GM18498 (cell line): ENCODE results near the gene FGFRL1.
"Not testable (repeated sequence)": the region's sequence is repeated elsewhere in the genome, so short reads cannot be mapped to it uniquely, and the experiment has no call there.

ENCODE experiments used
- ATAC-seq: cut with Tn5 transposase; IDR thresholded peaks from one replicate; pipeline ENCODE4 v1.9.1; 2021; ENCODE audit warnings: mild to moderate bottlenecking, moderate library complexity; ENCODE audit not compliant: unreplicated experiment

The FGFRL1 gene

DNA sequence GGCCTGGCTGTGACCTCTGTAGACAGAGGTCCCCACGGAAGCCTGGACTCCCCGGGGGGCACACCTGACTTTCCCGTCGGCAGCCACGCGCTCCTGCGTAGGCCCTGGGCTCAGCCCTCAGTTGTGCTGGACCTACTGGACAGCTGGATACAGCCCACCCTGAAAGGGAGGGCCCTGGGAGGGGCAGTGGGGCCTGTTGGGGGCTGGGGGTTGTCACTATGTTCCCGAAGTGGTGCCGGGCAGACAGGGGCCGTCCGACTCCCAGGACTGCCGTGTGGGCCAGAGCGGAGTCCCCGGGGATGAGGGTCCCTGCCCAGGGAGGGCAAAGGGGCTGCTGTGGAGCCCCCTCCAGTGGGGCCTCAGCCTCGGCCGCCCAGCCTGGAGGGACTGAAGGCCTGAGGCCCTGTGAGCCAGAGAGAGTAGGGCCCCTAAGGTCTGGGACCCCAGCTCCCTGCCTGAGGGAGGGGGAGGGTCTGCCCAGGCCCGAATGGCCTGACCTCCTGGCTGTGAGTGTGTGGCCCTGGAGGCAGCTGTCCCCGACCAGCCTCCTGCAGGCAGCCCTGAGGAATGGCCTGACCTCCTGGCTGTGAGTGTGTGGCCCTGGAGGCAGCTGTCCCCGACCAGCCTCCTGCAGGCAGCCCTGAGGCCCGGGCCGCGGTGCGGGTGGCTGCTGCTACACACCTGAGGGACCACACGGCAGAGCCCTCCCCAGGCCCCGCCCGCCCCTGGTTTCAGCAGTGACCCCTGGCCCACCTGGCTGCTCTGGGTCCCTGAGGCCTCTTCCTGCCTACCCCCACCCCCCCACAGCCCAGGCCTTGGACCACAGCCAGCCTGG lies 25.8 kb downstream of the FGFRL1 start:
- ATAC-seq = no peak

DNA sequence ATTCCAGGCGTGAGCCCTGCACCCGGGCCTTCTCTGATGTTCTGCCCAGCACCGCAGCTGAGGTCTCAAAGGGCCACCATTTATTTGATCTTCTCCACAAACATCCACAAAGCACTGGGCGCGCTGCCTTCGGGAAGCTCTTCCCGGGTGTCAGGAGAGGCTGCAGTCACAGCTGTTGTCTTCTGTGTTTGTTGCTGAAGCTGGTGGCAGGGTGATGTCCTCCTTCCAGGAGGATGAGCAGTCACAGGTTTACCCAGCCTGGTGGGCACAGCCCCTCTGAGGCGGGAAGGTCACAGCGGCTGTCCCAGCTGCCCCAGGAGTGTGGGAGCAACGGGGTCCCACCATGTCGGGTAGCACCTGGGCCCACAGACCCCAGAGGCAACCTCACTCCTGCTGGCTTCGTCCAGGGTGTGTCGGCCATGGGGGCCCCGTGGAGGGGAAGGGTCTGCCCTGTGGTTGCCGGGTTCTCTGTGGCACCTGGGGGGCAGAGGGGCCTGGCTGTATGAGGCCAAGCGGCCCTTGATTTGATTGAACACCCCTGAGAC lies 27.6 kb downstream of the FGFRL1 start:
- ATAC-seq = no peak

DNA sequence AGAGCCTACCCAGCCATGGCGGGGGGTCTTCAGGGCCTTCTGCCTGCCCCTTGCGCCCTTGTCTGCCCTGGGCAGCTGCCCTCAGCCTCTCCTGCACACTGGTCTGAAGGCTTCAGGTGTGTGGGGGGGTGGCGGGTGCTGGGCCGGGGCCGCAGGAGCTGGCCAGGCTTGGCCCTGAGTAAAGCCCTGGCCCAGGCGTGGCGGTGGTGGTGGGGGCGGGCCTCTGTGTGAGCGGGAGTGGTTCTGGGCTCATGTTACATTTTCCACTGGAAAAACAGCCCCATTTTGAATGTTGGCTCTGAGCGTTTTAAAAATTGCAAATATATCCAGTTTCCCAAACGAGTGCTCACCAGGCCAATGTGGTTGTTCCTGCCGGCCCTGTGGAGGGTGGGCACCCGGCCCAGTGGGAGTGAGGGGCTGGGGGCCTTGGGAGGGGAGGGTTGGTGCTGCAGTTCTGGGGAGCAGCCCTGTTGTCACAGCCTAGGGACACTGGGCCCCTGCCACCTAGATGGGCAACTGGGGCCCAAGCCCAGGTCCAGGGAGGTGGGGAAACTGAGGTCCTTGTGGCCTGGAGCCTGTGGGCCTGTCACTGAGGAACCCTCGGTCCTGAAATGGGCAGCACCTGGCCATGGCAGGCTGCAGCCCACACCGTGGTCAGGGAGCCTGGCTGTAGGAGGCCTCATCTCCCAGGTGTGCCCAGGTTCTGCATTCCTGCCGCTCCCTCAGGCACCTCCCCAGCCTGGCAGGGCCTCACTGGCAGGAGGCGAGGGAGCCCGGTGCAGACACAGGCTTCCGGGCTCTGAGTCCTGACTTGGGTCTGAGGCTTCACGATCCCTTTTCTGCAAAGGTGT lies 28.3 kb downstream of the FGFRL1 start:
- ATAC-seq = no peak

GRCh38 chr4:1040344-1041146 lies 29.1 kb downstream of the FGFRL1 start:
- ATAC-seq = no peak

- ATAC-seq = no peak
Observed at GRCh38 chr4:1041147-1041935, 29.9 kb downstream of the FGFRL1 start.

- ATAC-seq = no peak
Observed at GRCh38 chr4:1041936-1042330, 30.5 kb downstream of the FGFRL1 start.

- no peak for ATAC-seq
Observed at GRCh38 chr4:1042352-1043055, 31.1 kb downstream of the FGFRL1 start.

DNA sequence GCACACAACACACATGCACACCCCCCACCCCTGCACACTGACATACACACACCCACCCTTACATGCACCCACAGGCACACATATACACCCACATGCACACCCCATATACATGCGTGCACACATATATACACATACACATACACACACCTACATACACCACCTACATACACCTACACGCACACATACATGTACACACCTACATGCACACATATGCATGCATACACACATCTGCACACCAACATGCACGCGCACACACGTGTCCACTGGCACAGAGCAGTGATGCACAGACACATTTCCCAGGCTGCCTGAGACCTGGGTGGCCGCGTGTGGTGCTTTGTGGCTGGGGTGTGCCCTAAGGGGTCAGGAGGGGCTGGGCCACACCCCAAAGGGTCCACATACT lies 31.7 kb downstream of the FGFRL1 start:
- no peak for ATAC-seq

DNA sequence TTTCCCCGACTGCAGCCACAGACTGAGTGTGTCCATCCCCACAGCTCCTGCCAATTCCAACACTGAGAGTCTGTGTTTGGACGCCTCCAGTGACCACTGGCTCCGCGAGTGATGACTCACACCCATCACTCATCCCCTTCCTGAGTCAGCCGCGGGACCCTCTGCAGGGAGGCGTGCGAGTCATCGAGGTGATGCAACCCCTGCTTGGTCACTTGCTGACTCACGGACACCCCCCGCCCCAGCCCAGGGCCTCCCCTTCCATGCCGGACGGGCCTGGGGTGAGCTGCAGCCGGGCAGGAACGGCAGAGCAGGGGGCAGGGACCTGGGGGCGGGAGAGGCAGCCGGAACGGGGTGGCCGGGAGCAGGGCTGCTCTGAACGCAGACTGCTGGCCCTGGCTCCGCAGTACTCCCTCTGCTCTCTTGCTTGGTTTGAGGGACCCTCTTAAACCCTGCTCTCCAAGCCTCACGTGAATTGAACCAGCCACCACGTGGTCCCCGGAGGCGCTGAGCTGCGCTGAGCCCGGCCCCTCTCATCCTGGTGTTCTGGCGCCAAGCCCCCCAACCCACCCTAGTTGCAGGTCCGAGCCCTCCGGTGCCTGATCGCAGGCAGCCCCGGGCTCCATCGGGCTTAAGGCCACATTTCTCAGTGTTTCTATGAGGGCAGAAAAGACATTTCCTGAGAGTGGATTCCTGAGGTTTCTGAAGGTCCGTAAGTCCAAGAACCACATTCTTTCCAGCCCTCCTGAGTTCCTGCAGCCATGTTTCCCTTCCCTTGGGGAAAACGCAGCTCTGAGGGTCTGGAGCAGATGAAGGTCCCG lies 32.4 kb downstream of the FGFRL1 start:
- no peak for ATAC-seq

DNA sequence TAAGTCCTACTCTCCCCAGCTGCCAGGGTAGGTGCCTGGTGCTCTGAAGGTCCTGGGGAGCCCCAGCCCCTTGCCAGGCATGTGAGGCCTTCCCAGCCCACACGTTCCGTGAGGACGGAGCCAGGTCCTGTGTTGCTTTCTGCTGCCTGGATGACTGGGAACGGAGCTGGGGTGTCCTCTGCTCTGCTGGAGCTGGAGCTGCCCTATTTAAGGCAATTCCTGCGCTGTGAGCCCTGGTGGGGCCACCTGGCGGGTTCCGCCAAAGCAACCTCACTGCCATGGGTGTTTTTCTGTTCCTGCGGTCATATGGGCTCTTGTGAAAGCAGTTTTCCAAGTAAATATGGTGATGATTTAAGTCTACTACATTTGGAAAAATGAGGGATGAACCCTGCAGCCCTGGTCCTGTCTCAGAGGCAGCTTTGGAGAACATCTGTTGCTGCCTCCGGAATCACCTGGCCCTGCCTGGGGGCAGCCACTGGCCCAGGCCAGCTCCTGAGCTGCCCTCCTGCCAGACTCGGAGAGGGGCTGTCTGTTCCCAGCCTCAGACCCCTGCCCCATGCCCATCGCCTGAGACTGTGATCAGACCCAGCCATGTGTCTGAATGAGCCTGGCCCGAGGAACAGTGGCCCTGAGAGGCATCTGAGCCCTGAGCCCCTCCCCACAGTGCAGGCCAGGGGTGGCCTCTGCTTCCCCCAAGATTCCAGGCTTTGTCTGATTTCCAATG lies 33.2 kb downstream of the FGFRL1 start:
- ATAC-seq = no peak

- ATAC-seq = no peak
Observed at GRCh38 chr4:1045193-1045594, 33.8 kb downstream of the FGFRL1 start.

DNA sequence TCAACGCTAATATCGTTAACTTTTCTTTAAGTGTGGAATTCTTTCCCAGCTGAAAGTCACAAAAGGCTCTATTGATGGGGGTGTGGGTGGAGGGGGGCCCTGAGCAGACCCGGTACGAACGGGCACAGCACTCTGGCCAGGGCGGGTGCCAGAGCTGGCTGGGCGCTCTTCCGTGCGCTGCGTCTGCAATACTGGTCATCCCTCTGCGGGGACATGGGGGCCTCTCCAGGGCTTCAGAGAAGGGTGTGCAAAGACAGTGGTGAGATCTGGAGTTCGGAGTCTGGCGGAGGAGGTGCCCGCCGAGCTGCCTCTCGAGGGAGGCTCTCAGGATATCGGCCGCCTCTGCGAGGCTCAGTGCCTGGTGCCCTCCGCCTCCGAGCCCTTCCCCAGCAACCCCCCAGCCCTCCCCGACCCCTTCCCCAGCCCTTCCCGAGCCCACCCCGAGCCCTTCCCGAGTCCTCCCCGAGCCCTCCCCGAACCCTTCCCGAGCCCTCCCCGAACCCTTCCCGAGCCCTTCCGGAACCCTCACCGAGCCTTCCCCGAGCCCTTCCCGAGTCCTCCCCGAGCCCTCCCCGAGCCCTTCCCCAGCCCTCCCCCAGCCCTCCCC lies 34.3 kb downstream of the FGFRL1 start:
- ATAC-seq = no peak

DNA sequence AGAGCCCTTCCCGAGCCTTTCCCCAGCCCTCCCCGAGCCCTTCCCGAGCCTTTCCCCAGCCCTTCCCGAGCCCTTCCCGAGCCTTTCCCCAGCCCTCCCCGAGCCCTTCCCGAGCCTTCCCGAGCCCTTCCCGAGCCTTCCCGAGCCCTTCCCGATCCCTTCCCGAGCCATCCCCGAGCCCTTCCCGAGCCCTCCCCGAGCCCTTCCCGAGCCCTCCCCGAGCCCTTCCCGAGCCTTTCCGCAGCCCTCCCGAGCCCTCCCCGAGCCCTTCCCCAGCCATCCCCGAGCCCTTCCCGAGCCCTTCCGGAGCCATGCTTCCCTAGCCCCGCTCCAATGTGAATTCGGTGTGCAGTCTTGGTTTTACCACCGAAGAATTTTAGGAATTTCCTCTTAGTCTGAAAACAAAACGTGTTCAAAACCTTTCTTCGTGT lies 35.2 kb downstream of the FGFRL1 start:
- not testable (repeated sequence) for ATAC-seq

GRCh38 chr4:1047106-1047975 lies 35.9 kb downstream of the FGFRL1 start:
- no peak for ATAC-seq

- ATAC-seq = no peak
Observed at GRCh38 chr4:1047976-1048772, 36.7 kb downstream of the FGFRL1 start.
